Subcutaneous abdominal adipose tissue (tissue), 5 donors: ENCODE results near the gene DCC.

ENCODE experiments used
- H3K27ac ChIP-seq: one replicate; pipeline ENCODE4 v1.7.0; 2013; ENCODE audit warnings: low read depth, mild to moderate bottlenecking, inconsistent platforms, low read length, moderate library complexity
- H3K27me3 ChIP-seq, 5 donors: one replicate each; pipeline ENCODE4 v1.7.0; 2013; ENCODE audit warnings: low read length in 5 of 5, inconsistent platforms in 1 of 5; ENCODE audit not compliant: control insufficient read depth in 5 of 5, insufficient read depth in 4 of 5
- H3K36me3 ChIP-seq, 5 donors: one replicate each; pipeline ENCODE4 v1.7.0; 2013; ENCODE audit warnings: low read length in 5 of 5; ENCODE audit not compliant: control insufficient read depth in 5 of 5, insufficient read depth in 5 of 5
- H3K4me1 ChIP-seq, 5 donors: one replicate each; pipeline ENCODE4 v1.7.0; 2013; ENCODE audit warnings: low read length in 5 of 5, mild to moderate bottlenecking in 3 of 5, moderate library complexity in 1 of 5; ENCODE audit not compliant: control insufficient read depth in 5 of 5, insufficient read depth in 5 of 5
- H3K4me3 ChIP-seq, 5 donors: one replicate each; pipeline ENCODE4 v1.7.0; 2013; ENCODE audit warnings: low read length in 5 of 5, low read depth in 1 of 5
- H3K9ac ChIP-seq, 5 donors: one replicate each; pipeline ENCODE4 v1.7.0; 2013; ENCODE audit warnings: low read length in 5 of 5, mild to moderate bottlenecking in 4 of 5, moderate library complexity in 3 of 5
- H3K9me3 ChIP-seq, 5 donors: one replicate each; pipeline ENCODE4 v1.7.0; 2013; ENCODE audit warnings: low read length in 5 of 5; ENCODE audit not compliant: control insufficient read depth in 5 of 5
- donor health status: healthy.
- donor health status: healthy.
- donor health status: healthy.
- donor health status: healthy.
- donor health status: healthy.

Gene DCC

GRCh38 chr18:53382870-53383269 lies 1042.9 kb downstream of the DCC start:
- Histone ChIP-seq H3K9me3 (no peaks in the 10 kb centered on the region), H3K27me3 (no peaks in the 10 kb centered on the region), H3K4me1 (no peaks in the 10 kb centered on the region), H3K9ac (no peak overlapping the region), H3K4me3 (no peak overlapping the region), H3K36me3 (no peaks in the 10 kb centered on the region), H3K27ac (no peak overlapping the region)

- no peaks in the 10 kb centered on the region for H3K9me3 ChIP-seq
- no peaks in the 10 kb centered on the region for H3K27me3 ChIP-seq
Observed at GRCh38 chr18:53385889-53386288, 1045.9 kb downstream of the DCC start.

GRCh38 chr18:53387581-53387980 lies 1047.6 kb downstream of the DCC start:
- Histone ChIP-seq H3K27me3 (no peaks in the 10 kb centered on the region), H3K4me1 (no peaks in the 10 kb centered on the region), H3K36me3 (no peaks in the 10 kb centered on the region), H3K27ac (no peak overlapping the region), H3K9ac (no peak overlapping the region), H3K9me3 (no peaks in the 10 kb centered on the region), H3K4me3 (no peak overlapping the region)

More at GRCh38 chr18:53385889-53386288, 1045.9 kb downstream of the DCC start:
- Histone ChIP-seq H3K4me1 (no peaks in the 10 kb centered on the region), H3K27ac (no peak overlapping the region), H3K4me3 (no peak overlapping the region), H3K36me3 (no peaks in the 10 kb centered on the region), H3K9ac (no peak overlapping the region)

GRCh38 chr18:53402670-53403069 lies 1062.7 kb downstream of the DCC start:
- Histone ChIP-seq H3K4me3 (no peak overlapping the region), H3K27ac (no peak overlapping the region), H3K9me3 (no peaks in the 10 kb centered on the region), H3K27me3 (no peaks in the 10 kb centered on the region), H3K9ac (no peak overlapping the region), H3K4me1 (no peaks in the 10 kb centered on the region), H3K36me3 (no peaks in the 10 kb centered on the region)

- H3K4me1 ChIP-seq: no peaks in the 10 kb centered on the region
- no peaks in the 10 kb centered on the region for H3K9me3 ChIP-seq
- H3K4me3 ChIP-seq: no peak overlapping the region
- H3K27ac ChIP-seq: no peak overlapping the region
- H3K9ac ChIP-seq: no peak overlapping the region
- H3K36me3 ChIP-seq: no peaks in the 10 kb centered on the region
- H3K27me3 ChIP-seq: no peaks in the 10 kb centered on the region
Observed at GRCh38 chr18:53408271-53408670, 1068.3 kb downstream of the DCC start.

- Histone ChIP-seq H3K4me3 (no peak overlapping the region), H3K27ac (no peak overlapping the region), H3K36me3 (no peaks in the 10 kb centered on the region), H3K9me3 (no peaks in the 10 kb centered on the region), H3K4me1 (no peaks in the 10 kb centered on the region), H3K9ac (no peak overlapping the region), H3K27me3 (no peaks in the 10 kb centered on the region)
Observed at GRCh38 chr18:53411511-53411910, 1071.5 kb downstream of the DCC start.

GRCh38 chr18:53417003-53417402 lies 1077.0 kb downstream of the DCC start:
- H3K27me3 ChIP-seq: no peaks in the 10 kb centered on the region

GRCh38 chr18:53421869-53422268 lies 1081.9 kb downstream of the DCC start:
- Histone ChIP-seq H3K9me3 (no peaks in the 10 kb centered on the region), H3K9ac (no peak overlapping the region), H3K4me1 (no peaks in the 10 kb centered on the region), H3K27me3 (no peaks in the 10 kb centered on the region), H3K4me3 (no peak overlapping the region), H3K27ac (no peak overlapping the region), H3K36me3 (no peaks in the 10 kb centered on the region)

More at GRCh38 chr18:53417003-53417402, 1077.0 kb downstream of the DCC start:
- no peak overlapping the region for H3K4me3 ChIP-seq
- no peaks in the 10 kb centered on the region for H3K4me1 ChIP-seq
- no peak overlapping the region for H3K27ac ChIP-seq
- no peak overlapping the region for H3K9ac ChIP-seq
- no peaks in the 10 kb centered on the region for H3K9me3 ChIP-seq
- H3K36me3 ChIP-seq: no peaks in the 10 kb centered on the region

GRCh38 chr18:53422896-53423295 lies 1082.9 kb downstream of the DCC start:
- Histone ChIP-seq H3K27me3 (no peaks in the 10 kb centered on the region), H3K9me3 (no peaks in the 10 kb centered on the region), H3K36me3 (no peaks in the 10 kb centered on the region), H3K27ac (no peak overlapping the region), H3K9ac (no peak overlapping the region), H3K4me3 (no peak overlapping the region), H3K4me1 (no peaks in the 10 kb centered on the region)

- Histone ChIP-seq H3K4me1 (no peaks in the 10 kb centered on the region), H3K27ac (no peak overlapping the region), H3K27me3 (no peaks in the 10 kb centered on the region), H3K4me3 (no peak overlapping the region), H3K9me3 (no peaks in the 10 kb centered on the region), H3K9ac (no peak overlapping the region), H3K36me3 (no peaks in the 10 kb centered on the region)
Observed at GRCh38 chr18:53426666-53427184, 1086.7 kb downstream of the DCC start.
